GM03348 (cell line): ENCODE data around the gene SORCS2.

Source experiments
- DNase-seq: peaks from one replicate; pipeline ENCODE4 v3.0.0; 2012; ENCODE audit warnings: low spot score

SORCS2 gene

DNA sequence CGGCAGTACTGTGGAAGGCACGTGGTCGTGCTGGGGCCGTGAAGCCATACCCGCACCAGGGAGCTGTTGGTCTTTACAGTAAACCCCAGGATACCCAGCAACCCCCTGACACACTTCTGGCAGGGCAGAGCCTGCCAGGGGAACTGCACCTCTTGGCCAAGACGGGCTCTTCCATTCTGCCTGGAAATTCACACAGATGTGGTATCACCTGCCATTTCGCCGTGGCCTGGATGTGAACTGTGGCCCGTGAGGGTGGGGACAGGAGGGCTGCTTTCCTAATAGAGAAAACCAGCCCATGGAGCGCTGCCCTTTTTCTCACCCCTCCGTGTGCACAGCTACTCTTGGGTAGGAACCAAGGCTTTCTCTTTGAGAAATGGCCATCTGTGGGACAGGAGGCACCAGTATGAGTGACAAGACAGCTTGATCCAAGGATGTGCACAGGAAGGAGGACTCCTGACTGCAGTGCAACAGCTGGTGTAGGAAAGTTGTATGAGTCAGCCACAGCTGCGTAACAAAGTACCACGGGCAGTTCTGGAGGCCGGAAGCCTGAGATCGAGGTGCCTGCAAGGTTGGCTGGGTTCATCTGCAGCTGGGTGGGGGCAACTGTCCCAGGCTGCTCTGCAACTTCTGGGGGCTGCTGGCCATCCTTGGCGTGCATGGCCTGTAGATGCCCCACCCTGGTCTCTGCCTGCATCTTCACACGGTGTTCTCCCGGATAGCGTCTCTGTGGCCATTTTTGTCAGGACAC, 146.7 kb downstream of the SORCS2 start:
- no peak for DNase-seq

DNA sequence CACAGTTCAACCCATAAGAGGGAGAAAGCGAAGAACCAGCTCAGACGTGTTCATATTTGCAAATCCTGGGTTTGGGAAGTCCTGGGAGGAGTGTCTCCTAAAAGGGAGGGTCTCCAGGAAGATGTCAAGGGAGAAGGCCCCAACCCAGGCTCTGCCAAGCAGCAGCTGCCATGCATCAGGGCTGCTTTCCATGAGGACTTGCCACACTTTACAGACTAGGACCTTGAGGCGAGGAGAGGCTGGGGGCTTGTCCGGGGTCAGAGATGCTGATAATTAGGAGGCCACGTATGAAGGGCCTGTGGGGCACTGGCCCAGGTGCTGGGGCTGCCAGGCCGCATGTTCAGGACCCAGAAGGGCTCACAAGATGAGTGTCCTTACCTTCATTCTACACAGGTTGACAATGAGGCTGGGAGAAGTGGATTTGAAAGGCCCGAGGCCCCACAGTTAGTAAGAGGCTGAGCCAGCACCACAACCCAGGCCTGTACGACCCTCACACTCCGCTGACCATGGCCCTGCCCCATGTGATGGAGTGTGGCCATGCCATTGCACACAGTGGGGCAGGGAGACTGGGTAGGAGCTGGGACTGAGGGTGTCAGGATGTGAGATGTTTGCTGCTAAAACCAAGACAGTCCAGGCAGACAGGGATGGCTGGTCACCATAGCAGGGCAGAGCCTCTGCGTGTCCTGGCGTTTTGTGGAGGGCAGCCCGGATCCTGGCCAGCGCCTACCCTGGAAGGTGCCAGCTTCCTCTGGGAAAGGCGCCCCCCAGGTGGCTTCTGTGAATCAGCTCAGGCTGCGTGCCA, 147.6 kb downstream of the SORCS2 start:
- no peak for DNase-seq

DNA sequence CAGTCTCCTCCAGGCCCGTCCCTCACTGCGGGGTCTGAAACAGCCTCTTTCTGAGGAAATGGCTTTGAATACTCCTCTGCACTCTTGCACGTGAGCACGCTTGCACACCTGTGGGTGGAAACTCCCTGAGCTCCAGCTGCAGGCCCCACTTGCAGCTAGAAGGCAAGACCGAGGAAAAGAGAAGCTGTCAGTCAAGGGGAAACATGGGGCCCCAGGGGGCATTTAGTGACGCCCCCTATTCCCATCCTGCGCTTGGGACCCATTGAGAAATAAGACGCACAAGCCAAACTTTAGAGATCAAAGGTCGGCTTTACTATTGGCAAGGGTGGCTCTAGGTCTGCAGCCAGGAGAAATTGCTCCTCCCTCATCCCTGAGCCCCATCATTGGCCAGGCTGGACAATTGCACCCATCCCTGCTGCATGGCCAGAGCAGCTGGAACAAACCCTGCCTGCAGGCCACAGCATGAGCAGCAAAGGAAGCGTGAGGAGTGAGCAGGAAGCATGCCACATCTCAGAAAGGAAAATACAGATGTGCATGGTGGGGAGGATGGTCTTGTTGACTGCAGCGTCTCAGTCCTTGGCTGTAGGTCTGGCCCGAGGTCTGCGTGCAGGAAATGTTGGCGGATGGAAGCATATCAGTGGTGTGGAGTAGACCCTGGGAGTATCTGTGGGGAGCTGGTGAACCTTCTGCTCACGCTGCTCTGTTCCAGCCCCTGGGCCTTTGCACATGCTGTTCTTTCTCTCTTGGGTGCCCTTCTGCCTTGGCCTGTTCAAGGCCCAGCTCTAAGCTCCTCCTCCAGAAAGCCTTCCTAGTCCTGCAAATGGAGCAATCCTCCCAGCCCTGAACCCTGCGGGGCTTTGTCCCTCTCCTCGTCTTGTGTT, 148.5 kb downstream of the SORCS2 start:
- DNase-seq: no peak

DNA sequence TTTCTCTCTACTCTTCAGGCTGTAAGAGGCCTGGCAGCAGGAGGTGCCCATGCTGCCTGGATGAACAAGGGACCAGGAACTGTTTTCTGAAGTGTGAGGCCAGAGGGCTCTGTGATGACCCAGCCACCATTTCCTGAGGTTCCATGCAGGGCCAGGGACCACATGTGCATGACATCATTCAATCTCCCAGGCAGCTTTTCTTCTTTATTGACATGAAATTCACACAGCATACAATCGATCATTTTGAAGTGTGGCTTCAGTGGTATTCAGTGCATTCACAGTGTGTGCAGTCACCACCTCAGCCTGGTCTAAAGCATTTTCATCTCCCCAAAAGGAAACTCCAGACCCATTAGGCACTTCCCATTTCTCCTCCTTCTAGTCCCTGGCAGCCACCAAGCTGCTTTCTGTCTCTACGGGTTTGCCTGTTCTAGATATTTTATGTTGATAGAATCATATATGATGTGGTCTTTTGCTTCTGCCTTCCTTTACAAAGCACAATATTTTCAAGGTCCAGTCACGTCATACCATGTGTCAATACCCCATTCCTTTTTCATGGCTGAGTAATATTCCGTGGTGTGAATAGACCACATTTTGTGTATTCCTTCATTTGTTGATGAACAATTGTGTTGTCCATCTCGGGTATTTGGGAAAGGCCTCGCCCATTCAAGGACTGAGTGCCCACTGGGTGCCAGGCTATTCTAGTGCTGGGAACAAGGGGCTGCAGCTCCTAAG, 149.3 kb downstream of the SORCS2 start:
- DNase-seq: peak; percentile 32

DNA sequence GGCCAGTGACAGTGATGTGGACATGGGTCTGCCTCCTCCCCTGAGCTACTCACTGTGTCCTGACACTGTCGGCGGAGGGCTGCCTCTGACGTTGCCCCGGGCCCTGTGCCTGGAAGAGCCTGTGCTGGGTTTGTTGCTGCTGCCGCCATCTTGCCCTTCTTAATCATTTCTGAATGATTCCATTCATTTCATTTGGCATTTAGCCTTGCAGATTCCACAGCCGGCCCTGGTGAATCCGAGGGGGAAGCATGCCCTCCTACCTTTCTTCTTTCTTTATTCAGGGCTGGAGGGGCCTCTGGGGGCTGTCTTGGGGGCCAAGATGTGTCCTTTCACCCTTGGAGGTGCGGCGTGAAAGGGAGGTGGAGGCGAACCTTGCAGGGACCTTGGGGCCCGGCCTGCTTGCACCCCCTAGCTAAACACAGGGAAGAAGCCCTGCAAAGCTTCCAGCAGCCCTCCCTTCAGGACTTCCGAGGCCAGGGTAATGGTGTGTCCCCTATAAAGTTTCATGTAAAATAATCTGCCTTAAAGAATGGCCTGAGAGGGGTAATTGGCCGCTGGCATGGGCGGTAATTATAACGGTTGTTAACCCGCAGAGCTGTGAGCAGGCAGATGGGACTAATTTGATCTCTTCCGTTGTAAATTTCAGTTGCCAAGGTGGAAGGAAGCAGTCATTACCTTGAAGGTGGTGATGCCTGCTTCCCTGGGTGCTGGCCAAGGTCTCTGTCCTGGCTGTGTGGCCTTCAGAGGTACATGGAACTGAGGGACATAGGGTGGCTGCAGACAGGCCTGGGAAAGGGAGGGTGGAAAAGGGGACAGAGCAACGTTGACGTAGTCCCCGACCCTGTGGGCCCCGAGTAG, 150.1 kb downstream of the SORCS2 start:
- DNase-seq: no peak

DNA sequence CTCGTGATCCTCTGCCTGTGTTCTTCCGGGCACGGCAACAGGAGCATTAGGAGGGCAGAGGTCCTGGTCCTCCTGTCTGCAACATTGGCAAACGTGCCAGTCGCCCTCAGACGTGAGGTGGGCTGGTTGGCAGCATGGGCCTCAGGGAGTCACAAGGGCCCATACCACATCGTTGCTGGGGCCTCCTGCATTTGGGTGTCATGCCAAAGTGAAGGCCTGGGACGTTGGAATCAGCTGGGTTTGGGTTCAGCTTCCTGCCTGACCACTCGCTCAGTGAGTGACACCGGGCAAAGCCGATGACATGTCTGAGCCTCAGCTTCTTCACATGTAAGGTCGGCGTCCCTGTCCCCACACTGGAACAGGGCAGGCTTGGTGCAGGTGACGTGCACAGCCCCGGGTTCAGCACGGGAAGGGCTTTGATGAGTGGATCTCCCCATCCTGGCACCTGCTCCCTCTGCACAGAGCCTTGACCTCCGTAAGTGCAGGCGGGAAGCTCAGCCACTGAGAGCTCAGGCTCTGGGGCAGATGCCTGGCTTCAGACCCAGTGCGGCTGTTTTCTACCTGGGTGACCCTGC, 150.8 kb downstream of the SORCS2 start:
- DNase-seq: no peak

DNA sequence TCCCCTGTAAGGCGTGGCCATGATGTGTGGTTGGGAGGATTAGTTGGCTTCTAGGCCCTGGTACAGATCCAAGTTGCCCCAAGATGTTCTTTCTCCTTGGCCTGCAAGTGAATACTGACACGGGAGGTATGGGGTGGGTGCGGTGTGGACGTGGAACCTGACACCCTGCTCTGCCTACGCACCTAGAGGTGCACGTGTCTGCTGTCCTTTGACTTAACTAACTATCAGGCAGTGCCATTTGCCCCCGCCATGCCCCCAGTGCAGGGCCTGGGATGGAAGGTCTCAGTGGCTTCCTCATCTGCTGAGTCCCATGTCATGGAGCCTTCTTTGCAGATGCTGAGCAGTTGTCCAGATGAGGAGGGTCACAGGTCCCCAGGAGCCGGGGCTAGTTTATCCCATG, 151.6 kb downstream of the SORCS2 start:
- no peak for DNase-seq

DNA sequence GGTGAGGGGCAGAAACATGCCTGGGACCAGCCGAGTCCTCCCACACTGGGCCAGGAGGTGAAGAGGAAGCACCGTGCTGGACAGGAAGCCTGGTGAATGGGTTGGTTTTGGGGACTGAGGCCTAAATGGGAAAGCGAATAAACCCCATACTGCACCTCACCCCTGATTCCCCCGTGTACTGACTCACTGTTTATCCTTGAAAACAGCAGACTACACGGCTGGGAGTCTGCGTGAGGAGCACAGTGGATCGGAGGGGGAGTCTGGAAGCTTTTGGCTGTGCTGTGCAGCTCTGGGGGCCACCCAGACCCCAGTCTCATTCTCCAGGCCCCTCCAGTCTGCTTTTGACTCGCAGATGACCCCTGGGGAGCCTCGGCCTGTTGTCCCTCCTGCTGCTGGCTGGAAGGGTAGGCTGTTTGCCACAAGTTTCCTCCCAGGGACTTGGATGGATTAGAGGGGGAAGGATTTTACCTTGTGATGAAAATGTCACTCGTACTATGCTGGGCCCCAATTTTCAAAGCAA, 152.4 kb downstream of the SORCS2 start:
- no peak for DNase-seq

DNA sequence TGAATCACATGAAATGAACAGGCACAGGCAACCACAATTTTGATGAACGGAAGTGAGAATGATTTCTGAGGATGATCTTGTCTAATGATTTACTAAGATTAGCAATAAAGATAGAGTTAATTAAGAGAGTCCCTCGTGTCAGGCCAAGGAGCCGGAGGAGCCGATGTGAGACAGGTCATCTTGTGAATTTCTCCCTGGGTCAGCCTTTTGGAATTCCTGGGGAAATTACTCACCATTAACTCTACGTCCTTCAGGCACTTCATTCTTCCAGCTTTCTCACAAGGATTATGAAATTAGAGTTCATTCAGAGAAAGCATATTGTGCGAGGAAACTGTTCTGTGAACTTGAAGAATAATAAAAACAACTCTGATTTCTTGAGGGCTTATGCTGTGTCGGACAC, 155.6 kb downstream of the SORCS2 start:
- peak; percentile 79 for DNase-seq

DNA sequence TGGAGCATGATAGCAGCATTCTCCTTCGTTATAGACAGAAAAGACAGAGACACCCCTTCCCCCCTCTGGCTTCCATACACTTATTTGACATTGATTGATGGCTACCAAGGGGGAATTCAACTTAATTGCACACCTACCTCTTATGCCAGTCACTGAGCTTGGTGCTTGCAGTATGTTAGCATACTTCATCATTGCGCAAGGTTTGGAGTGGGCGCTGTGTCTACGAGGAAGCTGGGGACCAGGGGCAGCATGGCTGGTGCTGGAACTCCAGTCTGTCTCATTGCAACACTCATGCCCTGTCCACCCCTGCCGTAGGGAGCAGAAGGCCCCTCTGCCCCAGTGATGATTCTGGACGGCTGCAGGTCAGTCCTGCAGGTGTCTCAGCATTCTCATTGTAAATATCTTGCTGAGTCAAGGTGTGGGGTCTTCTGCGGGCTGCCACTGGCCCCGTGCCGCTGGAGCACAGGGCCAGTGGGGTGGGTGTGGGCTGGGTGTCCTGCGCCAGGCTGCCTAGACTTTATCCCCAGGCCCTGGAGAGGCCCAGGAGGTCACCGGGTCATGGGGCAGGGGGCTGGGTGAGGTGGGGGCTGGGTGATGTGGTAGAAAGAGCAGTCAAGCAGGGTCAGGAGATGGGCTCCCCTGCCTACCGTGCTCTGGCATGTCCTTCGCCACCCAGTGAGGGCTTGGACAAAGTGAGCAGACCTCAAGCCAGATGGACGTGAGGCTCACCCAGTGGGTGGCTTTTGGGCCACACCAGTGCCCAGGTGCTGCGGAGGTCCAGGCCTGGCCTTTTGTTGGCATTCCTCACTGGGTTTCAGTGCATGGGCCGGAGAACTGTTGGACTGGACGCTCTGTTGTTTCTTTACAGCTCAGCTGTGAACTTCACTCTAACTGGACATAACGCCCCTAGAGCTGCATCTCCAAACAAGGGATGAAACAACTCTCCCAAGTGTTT, 156.9 kb downstream of the SORCS2 start:
- DNase-seq: no peak

DNA sequence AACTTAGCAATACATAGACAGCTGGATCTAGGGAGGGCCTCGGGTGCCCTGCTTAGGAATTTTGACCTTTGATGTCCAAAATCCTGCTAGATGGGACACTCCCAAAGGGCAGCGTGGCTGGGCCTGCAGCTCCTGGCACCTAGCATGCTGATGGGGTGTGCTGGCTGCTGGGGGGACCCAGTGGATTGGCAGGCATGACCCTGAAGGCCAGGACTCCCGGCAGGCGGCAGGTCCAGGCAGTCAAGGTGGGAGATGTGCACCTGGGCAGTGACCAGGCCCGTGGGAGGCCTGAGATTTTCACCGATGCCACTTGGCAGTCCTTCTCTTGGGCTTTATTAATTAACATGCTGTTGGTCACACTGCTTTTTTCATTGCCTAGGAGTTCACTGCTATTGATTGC, 158.1 kb downstream of the SORCS2 start:
- no peak for DNase-seq

DNA sequence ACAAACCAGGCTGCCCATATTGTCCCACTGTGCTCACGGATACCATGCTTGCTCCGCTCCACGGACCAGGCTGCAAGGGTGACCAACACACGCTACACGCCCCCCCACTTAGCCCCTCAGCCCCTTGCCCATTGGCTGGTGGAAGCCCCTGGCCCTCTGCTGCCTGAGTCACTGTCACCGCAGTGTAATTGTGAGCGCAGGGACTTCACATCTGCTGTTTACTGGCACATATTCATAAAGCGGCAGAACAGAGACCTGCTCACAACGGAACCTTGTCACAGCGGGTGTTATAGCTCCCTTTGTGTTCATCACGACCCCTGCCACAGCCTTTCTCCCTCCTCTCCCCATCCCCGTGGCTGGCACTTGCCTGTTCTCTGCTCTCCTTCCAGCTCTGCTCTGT, 158.7 kb downstream of the SORCS2 start:
- DNase-seq: no peak

DNA sequence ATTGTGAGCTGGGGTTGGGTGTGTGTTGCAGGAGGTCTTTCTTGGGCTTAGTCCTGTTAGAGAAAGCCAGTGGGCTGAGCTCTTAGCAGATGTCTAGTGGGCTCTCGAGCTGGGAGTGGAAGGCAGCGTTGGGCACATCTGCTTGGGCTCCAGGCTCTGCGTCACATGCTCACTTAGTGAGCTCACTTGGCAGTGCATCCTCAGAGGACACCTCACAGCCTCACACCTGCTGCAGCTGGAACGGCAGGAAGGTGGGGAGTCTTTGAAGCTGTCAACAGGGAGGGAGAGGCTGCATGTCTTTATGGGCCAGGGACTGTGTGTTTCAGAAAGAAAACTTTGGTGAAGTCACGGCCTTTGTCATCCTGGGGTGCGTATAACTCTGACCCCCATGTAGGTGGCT, 160.1 kb downstream of the SORCS2 start:
- DNase-seq: no peak

DNA sequence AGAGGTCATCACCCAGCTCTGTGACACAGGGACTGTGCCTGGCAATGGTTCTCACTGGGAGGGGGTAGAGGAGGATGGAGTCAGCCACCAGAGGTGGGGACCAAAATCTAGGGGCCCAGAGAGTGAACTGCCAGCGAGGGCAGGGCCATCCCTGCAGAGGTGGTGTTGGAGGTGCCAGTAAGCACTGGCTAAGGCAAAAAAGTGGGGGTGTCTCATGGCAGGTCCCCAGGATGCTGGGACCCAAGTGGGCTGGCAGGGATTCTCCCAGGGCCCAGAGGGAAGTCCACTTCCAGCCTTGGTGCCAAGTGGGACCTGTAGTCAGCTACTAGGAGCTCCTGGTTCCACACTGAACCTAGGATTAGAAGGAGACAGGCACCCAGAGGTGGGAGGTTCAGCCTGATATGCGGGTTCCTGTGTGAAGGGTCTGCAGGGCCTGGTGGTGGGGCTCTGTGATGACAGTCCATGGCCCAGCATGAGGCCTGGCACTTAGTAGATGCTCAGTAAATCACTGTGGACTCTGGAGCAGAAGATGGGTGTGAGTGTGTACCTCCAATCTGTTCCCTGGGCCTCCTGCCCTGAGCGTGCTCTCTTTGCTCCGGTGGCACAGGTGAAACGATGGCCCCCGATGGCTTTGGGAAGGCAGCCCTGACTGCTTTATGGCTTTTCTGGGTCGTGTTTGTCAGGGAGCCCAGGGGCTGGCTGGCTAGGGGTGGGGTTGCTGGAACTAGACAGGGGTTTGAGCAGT, 160.9 kb downstream of the SORCS2 start:
- DNase-seq: no peak

DNA sequence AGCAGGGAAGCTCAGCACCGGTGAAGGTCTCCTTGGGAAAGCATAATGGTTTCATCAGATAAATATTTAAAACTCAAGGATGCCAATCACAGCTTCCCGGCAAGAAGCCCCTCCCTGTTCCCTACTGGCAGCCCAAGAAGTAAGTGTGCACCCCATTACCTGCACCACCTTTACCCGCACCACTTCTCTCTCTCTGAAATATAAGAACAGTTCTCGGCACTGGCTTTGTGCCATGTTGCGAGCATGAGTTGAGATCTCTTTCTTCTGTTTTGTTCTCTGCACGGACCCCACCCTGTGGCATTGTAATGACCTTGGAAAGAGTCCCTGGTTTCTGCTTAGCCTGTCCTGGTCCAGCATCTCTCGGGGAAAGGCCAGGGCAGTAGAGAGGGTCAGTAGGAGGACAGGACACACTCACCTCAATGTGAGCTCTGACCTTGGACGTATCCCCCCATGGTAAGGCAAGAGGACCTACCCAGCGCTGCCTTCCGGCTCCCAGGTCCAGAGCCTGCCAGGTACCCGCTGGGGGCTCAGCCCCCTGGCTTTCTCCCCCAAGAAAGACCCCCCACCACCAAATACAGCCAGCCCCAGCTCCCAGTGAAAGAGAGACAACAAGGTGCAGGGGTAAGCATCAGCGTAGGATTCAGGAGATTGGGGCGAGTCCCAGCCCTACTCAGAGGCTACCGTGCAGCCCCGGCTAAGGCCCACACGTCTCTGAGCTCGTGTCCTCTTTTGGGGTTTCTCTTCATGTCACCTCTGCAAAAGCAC, 161.7 kb downstream of the SORCS2 start:
- DNase-seq: no peak

DNA sequence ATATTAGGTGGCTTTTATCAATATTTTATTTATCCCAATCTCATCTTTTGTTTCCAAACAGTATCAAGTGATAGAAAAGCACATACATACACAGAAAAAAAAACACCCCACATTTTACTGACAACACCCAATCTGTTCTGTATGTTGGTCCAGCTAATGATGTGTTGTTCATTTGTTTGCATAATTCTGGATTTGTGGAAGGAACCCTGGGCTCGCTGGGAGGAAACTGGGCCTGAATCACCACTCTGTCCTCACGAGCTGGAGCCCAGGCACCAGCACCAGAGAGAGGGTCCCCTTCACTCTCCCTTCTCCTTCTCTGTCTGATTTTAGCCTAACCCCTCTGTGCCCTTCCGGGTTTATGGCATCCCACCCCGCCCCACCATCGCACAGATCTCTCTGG, 162.6 kb downstream of the SORCS2 start:
- DNase-seq: peak; percentile 50

DNA sequence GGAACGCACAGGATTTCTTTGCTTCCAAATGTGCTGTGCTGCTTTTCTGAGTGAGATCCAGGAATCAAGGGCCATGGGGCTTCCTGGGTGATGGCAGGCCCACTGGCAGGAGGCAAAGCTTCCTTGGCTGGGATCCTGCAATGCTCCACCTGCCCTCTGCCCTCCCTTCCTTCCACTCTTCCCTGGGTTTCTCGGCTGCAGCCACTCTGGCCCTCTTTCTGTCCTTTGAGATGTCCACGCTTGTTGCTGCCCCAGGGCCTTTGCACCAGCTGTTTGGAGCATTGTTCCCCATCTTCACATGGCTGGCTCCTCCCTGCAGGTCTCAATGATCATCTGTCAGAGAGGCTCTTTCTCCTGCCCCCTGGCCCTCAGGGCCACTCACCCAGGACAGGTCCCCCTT, 163.5 kb downstream of the SORCS2 start:
- no peak for DNase-seq
